Measurements from ENCODE around the gene CENPF.
"Not testable (repeated sequence)": the region's sequence is repeated elsewhere in the genome, so short reads cannot be mapped to it uniquely, and the experiment has no call there.

The CENPF gene

GRCh38 chr1:214650664-214651063, 47.7 kb downstream of the CENPF start:
- DNase-seq (ENCODE audit: extremely low read depth in 1 of 2, low read depth in 1 of 2), result no peak

GRCh38 chr1:214657299-214657698, 54.3 kb downstream of the CENPF start:
- DNase-seq (ENCODE audit: extremely low read depth in 1 of 2, low read depth in 1 of 2), result no peak

GRCh38 chr1:214658175-214658574, 55.2 kb downstream of the CENPF start:
- no peak for DNase-seq (ENCODE audit: extremely low read depth in 1 of 2, low read depth in 1 of 2)

- no peak for DNase-seq (ENCODE audit: extremely low read depth in 1 of 2, low read depth in 1 of 2)
Measured at GRCh38 chr1:214658785-214659184, 55.8 kb downstream of the CENPF start.

- no peak for DNase-seq (ENCODE audit: extremely low read depth in 1 of 2, low read depth in 1 of 2)
Measured at GRCh38 chr1:214660190-214660589, 57.2 kb downstream of the CENPF start.

GRCh38 chr1:214660900-214661299, 57.9 kb downstream of the CENPF start:
- no peak for DNase-seq (ENCODE audit: extremely low read depth in 1 of 2, low read depth in 1 of 2)

- DNase-seq (ENCODE audit: extremely low read depth in 1 of 2, low read depth in 1 of 2), result no peak
Measured at GRCh38 chr1:214662223-214662785, 59.3 kb downstream of the CENPF start.

GRCh38 chr1:214664651-214665433, 61.8 kb downstream of the CENPF start:
- no peak for DNase-seq (ENCODE audit: extremely low read depth in 1 of 2, low read depth in 1 of 2)

GRCh38 chr1:214665606-214666110, 62.7 kb downstream of the CENPF start:
- DNase-seq (ENCODE audit: extremely low read depth in 1 of 2, low read depth in 1 of 2), result no peak

- no peak for DNase-seq (ENCODE audit: extremely low read depth in 1 of 2, low read depth in 1 of 2)
Measured at GRCh38 chr1:214666674-214667073, 63.7 kb downstream of the CENPF start.

GRCh38 chr1:214670098-214670497, 67.1 kb downstream of the CENPF start:
- no peak for DNase-seq (ENCODE audit: extremely low read depth in 1 of 2, low read depth in 1 of 2)

- DNase-seq (ENCODE audit: extremely low read depth in 1 of 2, low read depth in 1 of 2), result not testable (repeated sequence)
Measured at GRCh38 chr1:214673029-214673428, 70.0 kb downstream of the CENPF start.

- no peak for DNase-seq (ENCODE audit: extremely low read depth in 1 of 2, low read depth in 1 of 2)
Measured at GRCh38 chr1:214673576-214673975, 70.6 kb downstream of the CENPF start.

GRCh38 chr1:214675524-214675923, 72.5 kb downstream of the CENPF start:
- not testable (repeated sequence) for DNase-seq (ENCODE audit: extremely low read depth in 1 of 2, low read depth in 1 of 2)

GRCh38 chr1:214676747-214677146, 73.8 kb downstream of the CENPF start:
- DNase-seq (ENCODE audit: extremely low read depth in 1 of 2, low read depth in 1 of 2), result no peak

- no peak for DNase-seq (ENCODE audit: extremely low read depth in 1 of 2, low read depth in 1 of 2)
Measured at GRCh38 chr1:214677945-214678344, 75.0 kb downstream of the CENPF start.

- DNase-seq (ENCODE audit: extremely low read depth in 1 of 2, low read depth in 1 of 2), result no peak
Measured at GRCh38 chr1:214678386-214678785, 75.4 kb downstream of the CENPF start.

- DNase-seq (ENCODE audit: extremely low read depth in 1 of 2, low read depth in 1 of 2), result no peak
Measured at GRCh38 chr1:214683621-214684020, 80.6 kb downstream of the CENPF start.

- DNase-seq (ENCODE audit: extremely low read depth in 1 of 2, low read depth in 1 of 2), result no peak
Measured at GRCh38 chr1:214685906-214686305, 82.9 kb downstream of the CENPF start.

- DNase-seq (ENCODE audit: extremely low read depth in 1 of 2, low read depth in 1 of 2), result no peak
Measured at GRCh38 chr1:214686497-214686896, 83.5 kb downstream of the CENPF start.

GRCh38 chr1:214688891-214689290, 85.9 kb downstream of the CENPF start:
- DNase-seq (ENCODE audit: extremely low read depth in 1 of 2, low read depth in 1 of 2), result no peak

- no peak for DNase-seq (ENCODE audit: extremely low read depth in 1 of 2, low read depth in 1 of 2)
Measured at GRCh38 chr1:214694769-214695168, 91.8 kb downstream of the CENPF start.
